ENCODE data around the gene SPRTN. TPM values are rescaled to one million over a fixed set of nuclear protein-coding genes. Genes with fewer than 3 reads are reported as not detected.

The SPRTN gene
- total and polyA plus RNA-seq, 2 of the 8 experiments (the other 6 are each of a cell fraction or from before 2014, with no cell fraction given) = 6.6 to 15.1 TPM

- TF ChIP-seq MAX (IDR thresholded peaks at IDR 0.05) (no peak), ASH2L (IDR thresholded peaks at IDR 0.05; ENCODE audit: low read length) (no peak), BRCA1 (IDR thresholded peaks at IDR 0.05; ENCODE audit: low read depth, low read length) (no peak), EZH2 (IDR thresholded peaks at IDR 0.05; ENCODE audit: low read depth, low read length, severe bottlenecking) (no peak), EP300 (IDR thresholded peaks at IDR 0.05; ENCODE audit: borderline replicate concordance in 1 of 2, low read depth in 2 of 2, low read length in 2 of 2) (no peak), SIN3A (conservative IDR thresholded peaks at IDR 0.05 in 1 of 2, IDR thresholded peaks at IDR 0.05 in 1 of 2; ENCODE audit: low read depth in 1 of 2, low read length in 2 of 2) (peak in 1 of 2 experiments; percentile 65; a peak in 2 of 4 replicates), RXRA (IDR thresholded peaks at IDR 0.05; ENCODE audit: insufficient read depth, low read depth, low read length) (no peak), FOSL1 (IDR thresholded peaks at IDR 0.05; ENCODE audit: insufficient read depth, low read depth, low read length) (no peak), JUND (IDR thresholded peaks at IDR 0.05; ENCODE audit: low read length) (no peak), SIX5 (IDR thresholded peaks at IDR 0.05; ENCODE audit: low read depth, low read length) (no peak), HDAC2 (IDR thresholded peaks at IDR 0.05; ENCODE audit: borderline replicate concordance in 1 of 2, low read depth in 2 of 2, low read length in 2 of 2) (no peak; a peak in 1 of 4 replicates)
Observed at GRCh38 chr1:231338270-231339128, at the start of gene SPRTN (continued).
